WERI-Rb-1 (cell line): ENCODE data around the gene MPHOSPH9.

Experiments used
- DNase-seq: peaks from one replicate; pipeline ENCODE4 v3.0.0-alpha.2; 2020
- H3K27ac ChIP-seq: fragments of 250-450 bp; sonication (Bioruptor Pico); 2 replicates; pipeline ENCODE4 v1.5.1; 2020; ENCODE audit warnings: mild to moderate bottlenecking, moderate library complexity
- H3K27me3 ChIP-seq: fragments of 250-450 bp; sonication (Bioruptor Pico); 2 replicates; pipeline ENCODE4 v1.5.1; 2021; ENCODE audit warnings: mild to moderate bottlenecking, low read depth, moderate library complexity; ENCODE audit not compliant: insufficient read depth, severe bottlenecking
- H3K36me3 ChIP-seq: fragments of 250-450 bp; sonication (Bioruptor Pico); 2 replicates; pipeline ENCODE4 v1.5.1; 2020; ENCODE audit warnings: mild to moderate bottlenecking, moderate library complexity
- H3K4me3 ChIP-seq: 2 replicates; pipeline ENCODE4 v1.5.1; 2011; ENCODE audit warnings: low read depth, mild to moderate bottlenecking, control low read depth, low read length
- H3K9me3 ChIP-seq: fragments of 250-450 bp; sonication (Bioruptor Pico); 2 replicates; pipeline ENCODE4 v1.5.1; 2021; ENCODE audit warnings: mild to moderate bottlenecking, moderate library complexity; ENCODE audit not compliant: severe bottlenecking
- CTCF ChIP-seq: IDR thresholded peaks from 2 replicates; pipeline ENCODE4 v1.5.1; 2011; ENCODE audit warnings: low read depth, mild to moderate bottlenecking, control low read depth, inconsistent platforms, low read length

Gene MPHOSPH9

GRCh38 chr12:123237646-123238329 lies 4.8 kb upstream of the MPHOSPH9 start:
- no peak overlapping the region for H3K4me3 ChIP-seq
- no peaks in the 10 kb centered on the region for H3K9me3 ChIP-seq
- no peaks in the 10 kb centered on the region for H3K27me3 ChIP-seq
- no peak overlapping the region for H3K27ac ChIP-seq
- peak; percentile 50 for DNase-seq
- TF ChIP-seq CTCF = peak; percentile 67
- H3K36me3 ChIP-seq = peaks cover 47% of the 10 kb centered on the region

- no peaks in the 10 kb centered on the region for H3K9me3 ChIP-seq
- 0 out of 2 replicates have a peak, but pooled peaks have one; percentile 6 for TF ChIP-seq CTCF
- no peak for DNase-seq
- no peaks in the 10 kb centered on the region for H3K27me3 ChIP-seq
- H3K27ac ChIP-seq = peak overlapping the region; percentile 87
- H3K4me3 ChIP-seq = peak overlapping the region; percentile 77
- peaks cover 32% of the 10 kb centered on the region for H3K36me3 ChIP-seq
Observed at GRCh38 chr12:123233505-123234308, 766 bp upstream of the MPHOSPH9 start.

- H3K27me3 ChIP-seq = no peaks in the 10 kb centered on the region
Observed at GRCh38 chr12:123232472-123232806, 502 bp downstream of the MPHOSPH9 start.

GRCh38 chr12:123231931-123232330 lies 1.0 kb downstream of the MPHOSPH9 start:
- peak overlapping the region; percentile 77 for H3K4me3 ChIP-seq
- no peak for DNase-seq
- peak overlapping the region; percentile 91 for H3K27ac ChIP-seq
- TF ChIP-seq CTCF = no peak
- H3K27me3 ChIP-seq = no peaks in the 10 kb centered on the region
- H3K9me3 ChIP-seq = no peaks in the 10 kb centered on the region
- peaks cover 41% of the 10 kb centered on the region for H3K36me3 ChIP-seq

More at GRCh38 chr12:123232472-123232806, 502 bp downstream of the MPHOSPH9 start:
- H3K27ac ChIP-seq = peak overlapping the region; percentile 91
- H3K4me3 ChIP-seq = peak overlapping the region; percentile 77
- no peak for TF ChIP-seq CTCF
- H3K36me3 ChIP-seq = peaks cover 38% of the 10 kb centered on the region
- DNase-seq = no peak
- H3K9me3 ChIP-seq = no peaks in the 10 kb centered on the region

- H3K27me3 ChIP-seq = no peaks in the 10 kb centered on the region
- no peak overlapping the region for H3K4me3 ChIP-seq
- peaks cover 48% of the 10 kb centered on the region for H3K36me3 ChIP-seq
- no peaks in the 10 kb centered on the region for H3K9me3 ChIP-seq
- no peak for DNase-seq
- no peak overlapping the region for H3K27ac ChIP-seq
- TF ChIP-seq CTCF = no peak
Observed at GRCh38 chr12:123229051-123229450, 3.9 kb downstream of the MPHOSPH9 start.
